ENCODE data around the gene ADCY7. TPM values are rescaled to one million over a fixed set of nuclear protein-coding genes. Genes with fewer than 3 reads are reported as not detected.
A peak's percentile ranks its signal among the peaks of the same experiment; 100 is the strongest.

Gene ADCY7
- total and polyA plus RNA-seq, 2 experiments from 2014 or later: 3.9 to 4.4 TPM

GRCh38 chr16:50300942-50301625 is 34.7 kb downstream of the ADCY7 start:
- TF ChIP-seq CTCF (IDR thresholded peaks at IDR 0.05; ENCODE audit: poor library complexity) (no peak), EZH2phosphoT487 (IDR thresholded peaks at IDR 0.05; ENCODE audit: low read depth, severe bottlenecking, unreplicated experiment) (no peak), EZH2 (IDR thresholded peaks at IDR 0.05; ENCODE audit: borderline replicate concordance) (no peak)
- no peak overlapping the region for H2AFZ ChIP-seq
- H3K27ac ChIP-seq: no peak overlapping the region
- H3K4me1 ChIP-seq (ENCODE audit: insufficient read depth): no peaks in the 10 kb centered on the region
- H3K4me2 ChIP-seq: no peak overlapping the region
- no peak overlapping the region for H3K4me3 ChIP-seq
- H3K27me3 ChIP-seq: no peaks in the 10 kb centered on the region
- WGBS (ENCODE audit: low lambda C conversion rate, missing lambda C conversion rate): 91% methylated on average over 23 of the region's 23 CpGs
- H3K36me3 ChIP-seq (replicated peaks; ENCODE audit: insufficient read depth, low read depth): no peaks in the 10 kb centered on the region
- H3K79me2 ChIP-seq: no peaks in the 10 kb centered on the region
- no peaks in the 10 kb centered on the region for H3K9me3 ChIP-seq (ENCODE audit: low read depth)
- no peaks in the 10 kb centered on the region for H3K9me2 ChIP-seq (replicated peaks; ENCODE audit: insufficient read depth)
- no peak for DNase-seq (ENCODE audit: low spot score)
- no peaks in the 10 kb centered on the region for H4K20me1 ChIP-seq (ENCODE audit: insufficient read depth, poor library complexity, severe bottlenecking)

- Histone ChIP-seq H3K27me3 (no peaks in the 10 kb centered on the region), H3K9me2 (replicated peaks; ENCODE audit: insufficient read depth) (no peaks in the 10 kb centered on the region), H3K4me3 (no peak overlapping the region), H3K4me1 (ENCODE audit: insufficient read depth) (no peaks in the 10 kb centered on the region), H3K4me2 (no peak overlapping the region), H3K79me2 (no peaks in the 10 kb centered on the region), H2AFZ (no peak overlapping the region), H3K9me3 (ENCODE audit: low read depth) (no peaks in the 10 kb centered on the region), H4K20me1 (ENCODE audit: insufficient read depth, poor library complexity, severe bottlenecking) (no peaks in the 10 kb centered on the region), H3K36me3 (replicated peaks; ENCODE audit: insufficient read depth, low read depth) (no peaks in the 10 kb centered on the region), H3K27ac (no peak overlapping the region)
- TF ChIP-seq CTCF (IDR thresholded peaks at IDR 0.05; ENCODE audit: poor library complexity) (no peak), EZH2phosphoT487 (IDR thresholded peaks at IDR 0.05; ENCODE audit: low read depth, severe bottlenecking, unreplicated experiment) (no peak), EZH2 (IDR thresholded peaks at IDR 0.05; ENCODE audit: borderline replicate concordance) (no peak)
- WGBS (ENCODE audit: low lambda C conversion rate, missing lambda C conversion rate): 77% methylated on average over 21 of the region's 21 CpGs
- peak; percentile 45 for DNase-seq (ENCODE audit: low spot score)
These were observed 35.5 kb downstream of the ADCY7 start for GRCh38 chr16:50301626-50302471.

GRCh38 chr16:50302472-50303005 is 36.2 kb downstream of the ADCY7 start:
- no peak overlapping the region for H3K4me2 ChIP-seq
- no peaks in the 10 kb centered on the region for H3K9me2 ChIP-seq (replicated peaks; ENCODE audit: insufficient read depth)
- no peaks in the 10 kb centered on the region for H3K9me3 ChIP-seq (ENCODE audit: low read depth)
- H3K27me3 ChIP-seq: no peaks in the 10 kb centered on the region
- H4K20me1 ChIP-seq (ENCODE audit: insufficient read depth, poor library complexity, severe bottlenecking): no peaks in the 10 kb centered on the region
- DNase-seq (ENCODE audit: low spot score): no peak
- H3K36me3 ChIP-seq (replicated peaks; ENCODE audit: insufficient read depth, low read depth): no peaks in the 10 kb centered on the region
- no peak for TF ChIP-seq CTCF (IDR thresholded peaks at IDR 0.05; ENCODE audit: poor library complexity)
- TF ChIP-seq EZH2 (IDR thresholded peaks at IDR 0.05; ENCODE audit: borderline replicate concordance): no peak
- no peak overlapping the region for H3K4me3 ChIP-seq
- H2AFZ ChIP-seq: no peak overlapping the region
- no peaks in the 10 kb centered on the region for H3K79me2 ChIP-seq
- H3K27ac ChIP-seq: no peak overlapping the region
- 79% methylated on average over 15 of the region's 15 CpGs for WGBS (ENCODE audit: low lambda C conversion rate, missing lambda C conversion rate)
- H3K4me1 ChIP-seq (ENCODE audit: insufficient read depth): no peaks in the 10 kb centered on the region
